KMS-11 (cell line): Measurements from ENCODE around the gene RFT1.

ENCODE experiments used
- H2AFZ ChIP-seq: fragments of 200-600 bp; sonication (generic); 2 replicates; pipeline ENCODE4 v1.6.1; 2016; ENCODE audit warnings: antibody characterized with exemption, mixed run types, low read depth
- H3K27ac ChIP-seq: fragments of 200-600 bp; sonication (generic); 2 replicates; pipeline ENCODE4 v1.6.1; 2016; ENCODE audit warnings: mild to moderate bottlenecking, mixed run types
- H3K27me3 ChIP-seq: fragments of 200-600 bp; sonication (generic); 2 replicates; pipeline ENCODE4 v1.6.1; 2017; ENCODE audit warnings: mild to moderate bottlenecking, low read depth, mixed run types, moderate library complexity; ENCODE audit not compliant: insufficient read depth
- H3K36me3 ChIP-seq: fragments of 200-600 bp; sonication (generic); 2 replicates; pipeline ENCODE4 v1.6.1; 2017; ENCODE audit warnings: mild to moderate bottlenecking, mixed run types; ENCODE audit not compliant: insufficient read depth
- H3K4me1 ChIP-seq: fragments of 200-600 bp; sonication (generic); 2 replicates; pipeline ENCODE4 v1.6.1; 2016; ENCODE audit warnings: mild to moderate bottlenecking, low read depth, mixed run types; ENCODE audit not compliant: poor library complexity, severe bottlenecking
- H3K4me2 ChIP-seq: fragments of 200-600 bp; sonication (generic); 2 replicates; pipeline ENCODE4 v1.7.0; 2016; ENCODE audit warnings: mild to moderate bottlenecking, mixed run types
- H3K4me3 ChIP-seq: fragments of 200-600 bp; sonication (generic); IDR thresholded peaks from 2 replicates; pipeline ENCODE4 v1.6.1; 2017; ENCODE audit warnings: low read depth, low read length, mixed read lengths; ENCODE audit not compliant: insufficient read depth
- H3K79me2 ChIP-seq: fragments of 200-600 bp; sonication (generic); 2 replicates; pipeline ENCODE4 v1.6.1; 2016; ENCODE audit warnings: low read depth, mixed run types; ENCODE audit not compliant: insufficient read depth
- H3K9ac ChIP-seq: fragments of 200-600 bp; sonication (generic); 2 replicates; pipeline ENCODE4 v1.6.1; 2016; ENCODE audit warnings: mild to moderate bottlenecking, mixed run types
- H4K20me1 ChIP-seq: fragments of 200-600 bp; sonication (generic); 2 replicates; pipeline ENCODE4 v1.6.1; 2016; ENCODE audit warnings: mild to moderate bottlenecking, mixed run types; ENCODE audit not compliant: insufficient read depth
- TF ChIP-seq, protein P1 (sequence below): fragments of 200-600 bp; sonication (generic); conservative IDR thresholded peaks from 2 replicates; pipeline ENCODE4 v1.6.1; 2017; ENCODE audit warnings: low read depth, mild to moderate bottlenecking, antibody characterized with exemption, low read length, moderate library complexity, mixed read lengths

Gene RFT1

DNA sequence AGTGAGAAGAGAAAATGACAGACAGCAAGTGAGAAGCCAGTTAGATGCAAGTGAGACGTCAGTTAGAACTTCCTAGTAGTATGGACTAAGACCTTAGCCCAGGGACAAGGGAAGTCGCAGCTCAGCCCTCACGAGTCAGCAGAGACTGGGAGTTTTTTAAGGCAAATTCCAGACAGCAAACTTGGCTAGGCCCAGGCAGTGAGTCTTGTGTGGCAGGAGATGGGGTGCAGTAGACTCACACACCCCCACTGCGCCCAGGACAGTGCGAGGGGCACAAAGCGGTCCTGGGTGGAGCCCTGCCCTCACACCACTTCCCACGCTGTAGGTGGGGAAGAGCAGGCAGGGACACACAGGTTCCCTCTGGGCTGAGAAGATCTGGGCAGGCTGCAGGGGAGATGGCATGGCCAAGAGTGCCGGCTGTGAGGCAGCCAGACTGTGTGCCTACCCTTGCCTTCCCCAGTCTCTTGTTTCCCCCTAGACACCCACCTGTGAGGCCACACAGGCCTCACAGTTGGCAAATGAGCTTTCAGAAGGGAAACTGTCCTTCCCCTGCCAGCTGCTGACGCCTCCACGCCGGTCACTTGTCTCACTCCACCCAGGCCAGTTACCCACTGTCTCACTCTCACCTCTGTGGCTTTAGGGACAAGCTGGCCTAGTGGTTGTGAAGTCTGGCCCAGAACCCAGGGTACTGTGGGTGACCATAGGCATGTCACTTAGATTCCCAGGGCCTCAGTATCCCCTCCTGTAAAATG, 17.1 kb upstream of the RFT1 start:
- no peak overlapping the region for H3K4me3 ChIP-seq
- no peaks in the 10 kb centered on the region for H4K20me1 ChIP-seq
- H2AFZ ChIP-seq, result no peak overlapping the region
- H3K9ac ChIP-seq, result no peak overlapping the region
- H3K36me3 ChIP-seq, result no peaks in the 10 kb centered on the region
- H3K4me1 ChIP-seq, result no peaks in the 10 kb centered on the region
- H3K4me2 ChIP-seq, result no peak overlapping the region
- no peaks in the 10 kb centered on the region for H3K79me2 ChIP-seq
- H3K27ac ChIP-seq, result no peak overlapping the region
- TF ChIP-seq, protein P1, sequence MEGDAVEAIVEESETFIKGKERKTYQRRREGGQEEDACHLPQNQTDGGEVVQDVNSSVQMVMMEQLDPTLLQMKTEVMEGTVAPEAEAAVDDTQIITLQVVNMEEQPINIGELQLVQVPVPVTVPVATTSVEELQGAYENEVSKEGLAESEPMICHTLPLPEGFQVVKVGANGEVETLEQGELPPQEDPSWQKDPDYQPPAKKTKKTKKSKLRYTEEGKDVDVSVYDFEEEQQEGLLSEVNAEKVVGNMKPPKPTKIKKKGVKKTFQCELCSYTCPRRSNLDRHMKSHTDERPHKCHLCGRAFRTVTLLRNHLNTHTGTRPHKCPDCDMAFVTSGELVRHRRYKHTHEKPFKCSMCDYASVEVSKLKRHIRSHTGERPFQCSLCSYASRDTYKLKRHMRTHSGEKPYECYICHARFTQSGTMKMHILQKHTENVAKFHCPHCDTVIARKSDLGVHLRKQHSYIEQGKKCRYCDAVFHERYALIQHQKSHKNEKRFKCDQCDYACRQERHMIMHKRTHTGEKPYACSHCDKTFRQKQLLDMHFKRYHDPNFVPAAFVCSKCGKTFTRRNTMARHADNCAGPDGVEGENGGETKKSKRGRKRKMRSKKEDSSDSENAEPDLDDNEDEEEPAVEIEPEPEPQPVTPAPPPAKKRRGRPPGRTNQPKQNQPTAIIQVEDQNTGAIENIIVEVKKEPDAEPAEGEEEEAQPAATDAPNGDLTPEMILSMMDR, result no peak
- H3K27me3 ChIP-seq, result no peaks in the 10 kb centered on the region

DNA sequence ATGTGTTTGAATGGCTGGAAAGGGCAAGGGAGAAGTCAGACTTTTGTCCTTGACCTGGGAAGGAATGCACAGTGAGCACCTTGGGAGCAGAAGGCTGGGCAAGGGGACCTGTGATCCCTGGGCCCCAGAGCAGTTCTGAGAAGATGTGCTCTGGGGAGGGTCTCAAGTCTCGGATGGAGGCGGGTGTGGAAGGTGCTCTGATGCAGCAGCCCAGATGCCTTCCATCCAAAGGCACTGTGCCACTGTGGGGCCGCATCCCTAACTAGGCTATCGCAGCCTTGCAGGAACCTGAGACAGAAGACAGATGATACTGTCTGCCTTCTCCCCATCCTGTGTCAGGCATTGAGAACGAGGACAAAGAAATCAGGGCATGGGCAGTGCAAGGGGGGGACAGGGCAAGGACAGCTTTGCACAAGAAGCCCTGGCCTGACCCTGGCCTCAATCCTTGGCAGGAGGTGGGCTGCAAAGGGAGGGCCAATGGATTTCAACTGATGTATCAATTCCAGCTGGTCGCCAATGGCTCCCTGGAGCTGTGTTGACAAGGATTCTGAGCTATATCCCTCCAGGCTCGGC, 16.2 kb upstream of the RFT1 start:
- Histone ChIP-seq H3K36me3 (no peaks in the 10 kb centered on the region), H3K4me1 (no peaks in the 10 kb centered on the region), H3K4me3 (no peak overlapping the region), H3K79me2 (no peaks in the 10 kb centered on the region), H3K27me3 (no peaks in the 10 kb centered on the region), H2AFZ (no peak overlapping the region), H3K4me2 (no peak overlapping the region), H3K9ac (no peak overlapping the region), H4K20me1 (no peaks in the 10 kb centered on the region), H3K27ac (no peak overlapping the region)
- TF ChIP-seq, protein P1, result no peak

DNA sequence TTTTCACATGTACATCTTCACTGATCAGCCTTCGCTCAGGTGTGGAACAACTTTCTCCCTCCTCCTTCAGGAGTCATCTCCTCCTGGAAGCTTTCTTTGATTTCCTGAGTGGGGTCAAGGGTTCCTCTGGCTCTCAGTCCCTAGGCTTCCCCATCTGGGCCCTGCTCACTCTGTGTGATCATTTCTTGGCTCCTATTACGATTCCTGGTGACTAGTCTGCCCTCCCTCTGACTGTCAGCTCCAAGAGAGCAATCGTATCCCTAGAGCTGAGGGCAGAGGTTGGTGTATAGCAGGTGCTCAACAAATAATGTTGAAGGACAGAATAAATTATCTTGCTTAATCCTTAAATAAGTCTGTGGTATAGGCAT, 15.5 kb upstream of the RFT1 start:
- H3K79me2 ChIP-seq, result no peaks in the 10 kb centered on the region
- H3K27ac ChIP-seq, result no peak overlapping the region
- no peak overlapping the region for H3K4me3 ChIP-seq
- H4K20me1 ChIP-seq, result no peaks in the 10 kb centered on the region
- no peaks in the 10 kb centered on the region for H3K27me3 ChIP-seq
- TF ChIP-seq, protein P1, result no peak
- no peaks in the 10 kb centered on the region for H3K4me1 ChIP-seq
- no peak overlapping the region for H3K4me2 ChIP-seq
- H3K36me3 ChIP-seq, result no peaks in the 10 kb centered on the region
- no peak overlapping the region for H3K9ac ChIP-seq
- H2AFZ ChIP-seq, result no peak overlapping the region

DNA sequence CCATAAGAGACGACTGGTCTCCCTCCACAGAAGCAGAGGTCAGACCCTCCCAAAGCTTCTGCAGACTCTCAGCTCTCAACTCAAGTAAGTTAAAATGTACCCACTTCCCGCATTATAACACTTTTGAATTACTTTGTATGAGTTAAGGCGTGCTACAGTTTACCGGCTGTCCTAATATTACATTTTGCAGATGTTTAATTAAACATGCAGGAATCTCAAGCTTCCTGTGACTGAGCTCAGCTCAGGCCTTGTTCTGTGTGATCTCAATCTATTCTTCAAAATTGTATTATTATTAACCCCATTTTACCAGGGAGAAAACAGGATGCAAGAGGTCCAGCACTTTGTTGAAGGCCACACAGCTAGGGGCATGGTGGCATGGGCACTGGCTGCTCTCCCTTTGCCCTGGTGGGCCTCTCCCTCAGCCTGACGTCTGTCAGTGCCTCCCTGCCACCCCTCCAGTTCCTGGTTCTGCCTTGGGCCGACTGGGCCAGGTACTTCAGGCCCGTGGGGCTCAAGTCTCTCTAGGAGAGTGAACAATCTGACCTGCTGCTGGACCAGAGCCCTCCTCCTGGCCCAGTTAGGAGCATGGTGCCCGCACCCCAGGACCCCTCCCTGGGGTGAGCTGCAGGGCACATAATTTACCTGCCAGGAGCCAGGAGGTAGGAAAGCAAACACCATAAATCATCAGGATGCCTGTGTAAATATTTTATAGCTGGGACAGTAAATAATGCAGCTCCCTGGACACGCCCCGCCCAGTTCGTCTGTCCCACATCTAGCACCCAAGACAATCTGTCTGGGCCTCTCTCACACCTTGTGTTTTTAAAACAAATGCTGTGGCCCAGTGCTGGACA, 14.9 kb upstream of the RFT1 start:
- TF ChIP-seq, protein P1, result no peak
- no peak overlapping the region for H3K9ac ChIP-seq
- no peaks in the 10 kb centered on the region for H4K20me1 ChIP-seq
- H3K79me2 ChIP-seq, result no peaks in the 10 kb centered on the region
- H3K4me1 ChIP-seq, result no peaks in the 10 kb centered on the region
- H3K36me3 ChIP-seq, result no peaks in the 10 kb centered on the region
- H3K27me3 ChIP-seq, result no peaks in the 10 kb centered on the region
- H2AFZ ChIP-seq, result no peak overlapping the region
- H3K4me2 ChIP-seq, result no peak overlapping the region
- no peak overlapping the region for H3K27ac ChIP-seq
- no peak overlapping the region for H3K4me3 ChIP-seq
